Calu3 (cell line): ENCODE results near the gene SLIT3. TPM values are rescaled to one million over a fixed set of nuclear protein-coding genes. Genes with fewer than 3 reads are reported as not detected.

ENCODE experiments used
- BruUV-seq: library from RNA; stranded (reverse); fragments of 400-500 nt; replicated peaks from 2 replicates; lab custom pipeline; 2021; lab: Mats Ljungman, UMichigan
- CTCF ChIA-PET: fragments of 300-600 bp; sonication (Branson Sonifier 250); formaldehyde crosslinking; loops from one replicate; lab custom pipeline; 2022; ENCODE audit warnings: antibody characterized with exemption; lab: Charles Lee
- DNase-seq: peaks from one replicate; pipeline ENCODE4 v3.0.0; 2022
- H3K27ac Mint-ChIP-seq: one replicate; pipeline ENCODE4 v1.8.0; 2022; ENCODE audit warnings: mixed read lengths; ENCODE audit not compliant: unreplicated experiment
- H3K27me3 Mint-ChIP-seq: one replicate; pipeline ENCODE4 v1.8.0; 2022; ENCODE audit warnings: mixed read lengths; ENCODE audit not compliant: unreplicated experiment
- H3K36me3 Mint-ChIP-seq: one replicate; pipeline ENCODE4 v1.8.0; 2022; ENCODE audit warnings: mild to moderate bottlenecking, moderate library complexity, mixed read lengths; ENCODE audit not compliant: insufficient read depth, unreplicated experiment
- H3K4me1 Mint-ChIP-seq: one replicate; pipeline ENCODE4 v1.8.0; 2022; ENCODE audit warnings: mild to moderate bottlenecking, low read depth, mixed read lengths; ENCODE audit not compliant: unreplicated experiment
- H3K4me3 Mint-ChIP-seq: one replicate; pipeline ENCODE4 v1.8.0; 2022; ENCODE audit warnings: mild to moderate bottlenecking, low read depth, moderate library complexity, mixed read lengths; ENCODE audit not compliant: unreplicated experiment
- H3K9me3 Mint-ChIP-seq: one replicate; pipeline ENCODE4 v1.8.0; 2022; ENCODE audit warnings: low read depth, mixed read lengths; ENCODE audit not compliant: unreplicated experiment
- CTCF ChIP-seq: fragments of 200-600 bp; IDR thresholded peaks from one replicate; pipeline ENCODE4 v1.8.0; 2022; ENCODE audit warnings: antibody characterized with exemption; ENCODE audit not compliant: unreplicated experiment
- intact Hi-C: fragments of 100-400 bp; cut with micrococcal nuclease; formaldehyde crosslinking; loops from one replicate; pipeline ENCODE4 v1.10.0; 2022; ENCODE audit not compliant: unreplicated experiment
- total RNA-seq: library from RNA; stranded (reverse); gene quantifications from 2 replicates; pipeline ENCODE4 v1.2.3, GENCODE V29; 2022

The SLIT3 gene
- total RNA-seq, 1 experiment from 2014 or later = not detected

DNA sequence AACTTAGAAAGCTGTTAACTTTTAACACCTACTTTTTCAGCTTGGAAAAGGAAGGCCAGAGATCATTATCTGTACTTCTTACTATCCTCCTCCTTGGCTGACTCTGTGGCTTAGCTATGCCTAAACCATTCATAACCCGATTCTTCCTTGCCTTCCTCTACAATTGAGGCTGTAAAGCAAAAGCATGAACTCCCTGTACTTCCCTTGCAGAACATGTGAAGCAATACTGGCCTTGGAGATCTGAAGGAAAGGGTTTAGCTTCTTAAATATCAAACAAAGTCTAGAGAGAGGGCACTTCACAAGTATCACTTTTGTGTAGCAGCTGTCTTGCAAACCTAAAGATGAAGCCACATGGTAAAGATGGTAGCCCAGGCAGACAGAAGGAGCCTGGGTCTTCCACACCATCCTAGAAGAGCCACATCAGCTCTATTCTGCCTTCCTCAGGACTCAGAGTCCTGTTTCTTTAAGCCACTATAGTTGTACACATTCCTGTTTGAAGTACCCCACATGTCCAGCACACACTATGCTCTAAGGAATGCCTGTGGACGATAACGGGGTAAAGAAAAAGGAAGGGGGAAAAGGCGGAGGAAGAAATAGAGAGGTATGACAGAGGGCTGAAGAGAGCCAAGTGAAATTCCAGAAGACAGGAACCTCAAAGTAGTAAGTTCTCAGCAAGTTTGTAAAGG, 169.2 kb downstream of the SLIT3 start:
- Mint-ChIP-seq H3K27me3 (peaks cover 10% of the 10 kb centered on the region), H3K27ac (no peak overlapping the region), H3K4me1 (no peaks in the 10 kb centered on the region), H3K9me3 (no peaks in the 10 kb centered on the region), H3K36me3 (no peaks in the 10 kb centered on the region), H3K4me3 (no peak overlapping the region)
- CTCF ChIA-PET = interaction anchor here (0.6 kb wide), 1 partner anchor 206 kb away, joined by 5 read pairs; no protein-coding TSS in a partner anchor
- no peak for DNase-seq
- intact Hi-C loops = loop anchor here (10.0 kb wide), 1 partner anchor 453 kb away; the partner anchor contains the start of gene SPDL1
- no peak for TF ChIP-seq CTCF
- BruUV-seq = no TSS peak

- Mint-ChIP-seq H3K36me3 (no peaks in the 10 kb centered on the region), H3K9me3 (no peaks in the 10 kb centered on the region), H3K4me3 (no peak overlapping the region), H3K27ac (no peak overlapping the region), H3K4me1 (no peaks in the 10 kb centered on the region), H3K27me3 (peaks cover 10% of the 10 kb centered on the region)
- DNase-seq = no peak
- CTCF ChIA-PET = no interaction called here
- intact Hi-C loops = no loop called here
- no TSS peak for BruUV-seq
- TF ChIP-seq CTCF = no peak
These were observed 172.3 kb downstream of the SLIT3 start for GRCh38 chr5:169128679-169129078.

- no peaks in the 10 kb centered on the region for H3K36me3 Mint-ChIP-seq
- H3K4me3 Mint-ChIP-seq = no peak overlapping the region
- no peak overlapping the region for H3K27ac Mint-ChIP-seq
- BruUV-seq = no TSS peak
- no peak for DNase-seq
- TF ChIP-seq CTCF = no peak
- H3K4me1 Mint-ChIP-seq = no peaks in the 10 kb centered on the region
- CTCF ChIA-PET = no interaction called here
- peaks cover 5% of the 10 kb centered on the region for H3K27me3 Mint-ChIP-seq
- H3K9me3 Mint-ChIP-seq = no peaks in the 10 kb centered on the region
- intact Hi-C loops = no loop called here
These were observed 173.5 kb downstream of the SLIT3 start for GRCh38 chr5:169127431-169127830.

DNA sequence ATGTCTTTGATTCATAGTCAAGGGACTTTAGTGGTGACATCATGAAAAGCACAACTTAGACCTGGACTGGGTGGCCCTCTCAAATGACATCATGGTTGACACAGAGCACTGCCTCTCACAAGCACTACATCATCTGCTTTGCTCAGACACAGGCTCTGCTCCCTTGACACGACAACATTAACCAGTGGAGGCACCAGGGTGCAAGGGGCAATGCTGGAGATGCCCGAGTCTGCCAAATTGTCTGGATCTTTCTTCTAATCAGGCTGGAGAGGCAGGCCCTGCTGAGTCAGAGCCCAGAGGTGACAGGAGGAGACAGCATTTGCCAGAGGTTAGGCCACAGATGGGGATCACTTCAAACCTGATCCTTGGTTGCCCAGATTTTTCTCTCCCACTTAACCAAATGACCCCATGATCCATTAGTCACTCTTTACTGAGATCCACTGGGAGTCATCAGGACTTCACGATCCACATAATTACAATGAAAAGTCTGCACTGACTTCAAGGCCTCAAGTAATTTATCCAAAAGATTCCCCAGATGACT, 174.4 kb downstream of the SLIT3 start:
- CTCF ChIA-PET = no interaction called here
- H3K4me3 Mint-ChIP-seq = no peak overlapping the region
- intact Hi-C loops = no loop called here
- H3K27me3 Mint-ChIP-seq = no peaks in the 10 kb centered on the region
- no peaks in the 10 kb centered on the region for H3K9me3 Mint-ChIP-seq
- BruUV-seq = no TSS peak
- H3K4me1 Mint-ChIP-seq = no peaks in the 10 kb centered on the region
- H3K36me3 Mint-ChIP-seq = no peaks in the 10 kb centered on the region
- no peak for TF ChIP-seq CTCF
- H3K27ac Mint-ChIP-seq = no peak overlapping the region
- no peak for DNase-seq
